HG03060 (cell line): ENCODE measurements around the gene DBF4.
"Not testable (repeated sequence)": the region's sequence is repeated elsewhere in the genome, so short reads cannot be mapped to it uniquely, and the experiment has no call there.

Experiments used
- ATAC-seq: cut with Tn5 transposase; IDR thresholded peaks from one replicate; pipeline ENCODE4 v1.9.1; 2021; ENCODE audit warnings: low read depth, moderate number of reproducible peaks; ENCODE audit not compliant: unreplicated experiment

DBF4 gene

GRCh38 chr7:87882151-87882937 is 6.1 kb downstream of the DBF4 start:
- no peak for ATAC-seq

GRCh38 chr7:87885018-87885417 is 8.7 kb downstream of the DBF4 start:
- no peak for ATAC-seq

GRCh38 chr7:87886875-87887274 is 10.6 kb downstream of the DBF4 start:
- no peak for ATAC-seq

GRCh38 chr7:87895363-87895762 is 19.1 kb downstream of the DBF4 start:
- no peak for ATAC-seq

- ATAC-seq, result no peak
These were observed 23.0 kb downstream of the DBF4 start for GRCh38 chr7:87899255-87899654.

GRCh38 chr7:87907136-87907906 is 31.0 kb downstream of the DBF4 start:
- not testable (repeated sequence) for ATAC-seq

- not testable (repeated sequence) for ATAC-seq
These were observed 32.5 kb downstream of the DBF4 start for GRCh38 chr7:87908814-87909213.

GRCh38 chr7:87912121-87912520 is 35.8 kb downstream of the DBF4 start:
- no peak for ATAC-seq

- ATAC-seq, result no peak
These were observed 42.4 kb downstream of the DBF4 start for GRCh38 chr7:87918740-87919139.

GRCh38 chr7:87919875-87920274 is 43.6 kb downstream of the DBF4 start:
- ATAC-seq, result no peak

DNA sequence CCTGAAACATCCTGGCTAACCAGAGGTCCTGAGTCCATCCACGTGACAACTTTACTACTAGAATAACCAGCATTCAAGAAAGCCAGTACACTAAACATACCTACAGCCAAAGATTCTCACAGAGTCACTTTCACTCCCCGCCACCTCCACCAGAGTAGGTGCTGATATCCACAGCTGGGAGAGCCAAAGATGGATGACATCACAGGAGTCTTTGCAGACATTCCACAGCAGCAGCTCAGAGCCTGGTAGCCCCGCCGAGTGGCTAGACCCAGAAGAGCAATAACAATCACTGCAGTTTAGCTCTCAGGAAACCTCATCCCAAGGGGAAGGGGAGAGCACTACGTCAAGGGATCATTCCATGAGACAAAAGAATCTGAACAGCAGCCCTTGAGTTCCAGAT is 44.3 kb downstream of the DBF4 start:
- no peak for ATAC-seq

DNA sequence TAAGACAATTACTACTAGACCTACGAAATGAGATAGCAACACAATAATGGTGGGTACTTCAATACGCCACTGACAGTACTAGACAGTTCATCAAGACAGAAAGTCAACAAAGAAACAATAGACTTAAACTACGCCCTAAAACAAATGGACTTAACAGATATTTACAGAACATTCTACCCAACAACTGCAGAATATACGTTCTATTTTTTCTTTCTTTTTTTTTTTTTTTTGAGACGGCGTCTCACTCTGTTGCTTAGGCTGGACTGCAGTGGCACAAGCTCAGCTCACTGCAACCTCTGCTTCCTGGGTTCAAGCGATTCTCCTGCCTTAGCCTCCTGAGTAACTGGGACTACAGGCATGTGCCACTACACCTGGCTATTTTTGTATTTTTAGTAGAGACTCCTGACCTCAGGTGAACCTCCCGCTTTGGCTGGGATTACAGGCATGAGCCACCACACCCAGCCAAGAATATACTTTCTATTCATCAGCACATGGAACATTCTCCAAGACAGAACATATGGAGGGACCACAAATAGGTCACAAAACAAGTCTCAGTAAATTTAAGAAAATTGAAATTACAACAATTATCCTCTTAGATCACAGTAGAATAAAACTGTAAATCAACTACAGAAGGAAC is 46.6 kb downstream of the DBF4 start:
- not testable (repeated sequence) for ATAC-seq

GRCh38 chr7:87926581-87927461 is 50.5 kb downstream of the DBF4 start:
- peak; percentile 96 for ATAC-seq

DNA sequence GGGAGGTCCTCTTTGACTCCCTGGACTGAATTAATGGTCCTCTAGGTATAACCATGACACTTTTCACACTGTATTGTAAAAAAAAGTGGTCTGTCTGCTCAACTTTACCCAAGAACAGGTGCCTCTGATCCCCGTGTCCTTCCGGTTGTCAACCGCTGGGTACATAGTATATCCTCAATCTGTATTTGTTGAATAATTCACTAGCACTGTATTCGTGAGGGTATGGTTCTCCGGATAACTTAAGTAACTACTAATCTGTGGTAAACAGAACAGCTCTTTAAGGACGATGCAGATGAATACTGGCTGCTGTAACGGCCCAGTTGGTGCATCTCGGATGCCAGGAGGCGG is 57.3 kb downstream of the DBF4 start:
- ATAC-seq, result peak; percentile 17

DNA sequence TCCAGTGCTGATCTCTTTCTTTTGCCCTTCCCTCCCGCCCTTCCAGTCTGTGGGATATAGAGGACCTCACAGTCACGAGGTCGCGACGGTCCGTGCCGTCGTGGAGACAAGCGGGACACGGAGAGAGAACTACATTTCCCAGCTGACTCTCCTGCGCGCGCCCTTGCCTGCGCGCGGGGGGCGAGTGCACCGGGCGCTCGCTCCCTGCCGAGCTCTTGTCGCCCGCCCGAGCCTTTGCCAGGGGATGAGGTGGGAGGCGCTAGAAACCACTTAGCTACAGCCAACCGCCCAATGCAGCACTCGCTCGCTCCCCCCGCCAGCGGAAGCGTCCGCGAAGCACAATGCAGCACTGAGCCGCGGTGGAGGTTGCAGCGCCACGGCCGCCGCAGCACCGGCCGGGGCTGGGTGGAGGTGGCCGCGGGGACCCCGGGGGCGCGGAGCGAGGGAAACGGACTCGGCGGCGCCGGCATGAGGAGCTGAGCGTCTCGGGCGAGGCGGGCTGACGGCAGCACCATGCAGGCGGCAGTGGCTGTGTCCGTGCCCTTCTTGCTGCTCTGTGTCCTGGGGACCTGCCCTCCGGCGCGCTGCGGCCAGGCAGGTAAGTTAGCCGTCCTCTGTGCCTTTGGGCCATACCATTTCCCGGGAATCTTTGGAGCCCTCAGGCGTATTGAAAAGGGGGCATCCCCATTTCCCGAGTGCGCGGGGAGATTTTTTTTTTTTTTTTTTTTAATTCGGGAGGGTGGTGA is 57.8 kb downstream of the DBF4 start, which contains the start of gene ADAM22:
ADAM22 (plus strand) TSS at position 299 of the 746 bp plus-strand sequence; CDS start at position 514, 215 bp downstream.
- peak; percentile 92 for ATAC-seq

GRCh38 chr7:87934699-87935383 is 58.5 kb downstream of the DBF4 start:
- ATAC-seq, result no peak

- no peak for ATAC-seq
These were observed 59.1 kb downstream of the DBF4 start for GRCh38 chr7:87935384-87935706.

DNA sequence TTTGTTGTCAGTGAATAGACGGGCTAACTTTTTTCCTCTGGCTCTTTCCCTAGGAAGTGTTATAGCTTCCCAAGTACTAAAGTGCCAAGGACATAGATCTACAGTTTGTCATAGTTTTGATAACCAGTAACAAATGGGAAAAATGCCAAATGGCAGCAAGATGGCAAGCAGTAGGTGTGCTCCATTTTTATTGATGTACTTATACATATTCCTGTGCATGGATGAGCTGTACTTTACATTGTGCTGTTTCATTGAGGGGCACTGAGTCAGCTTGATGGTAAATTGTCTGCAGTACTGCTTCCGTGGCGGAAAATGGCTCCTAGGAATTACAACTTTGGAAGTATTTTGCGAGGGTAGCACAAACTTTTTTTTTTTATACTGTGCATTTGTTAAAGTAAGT is 64.8 kb downstream of the DBF4 start:
- no peak for ATAC-seq

DNA sequence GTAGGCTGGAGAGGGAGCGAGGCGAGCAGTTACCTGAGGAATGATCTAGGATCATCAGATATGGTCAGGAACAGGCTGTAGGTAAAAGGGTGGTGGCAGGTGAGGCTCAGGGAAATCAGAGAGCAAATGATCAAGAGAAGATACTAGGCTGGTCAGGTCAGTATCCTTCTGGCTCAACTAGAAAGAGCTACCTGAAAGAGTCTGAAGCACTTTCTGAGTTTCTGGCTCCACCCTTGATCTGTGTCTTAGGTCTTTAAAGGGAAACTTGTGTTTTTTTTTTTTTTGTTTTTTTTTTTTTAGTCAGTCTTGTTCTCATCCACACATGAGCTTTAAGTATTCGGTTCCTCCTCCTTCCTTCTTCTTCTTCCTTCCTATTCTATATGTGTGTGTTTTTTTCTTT is 68.3 kb downstream of the DBF4 start:
- no peak for ATAC-seq
